HG03196 (cell line): ENCODE results near the gene FRMD4B.

Experiments
- ATAC-seq: cut with Tn5 transposase; IDR thresholded peaks from one replicate; pipeline ENCODE4 v1.9.1; 2021; ENCODE audit not compliant: unreplicated experiment

Gene FRMD4B

DNA sequence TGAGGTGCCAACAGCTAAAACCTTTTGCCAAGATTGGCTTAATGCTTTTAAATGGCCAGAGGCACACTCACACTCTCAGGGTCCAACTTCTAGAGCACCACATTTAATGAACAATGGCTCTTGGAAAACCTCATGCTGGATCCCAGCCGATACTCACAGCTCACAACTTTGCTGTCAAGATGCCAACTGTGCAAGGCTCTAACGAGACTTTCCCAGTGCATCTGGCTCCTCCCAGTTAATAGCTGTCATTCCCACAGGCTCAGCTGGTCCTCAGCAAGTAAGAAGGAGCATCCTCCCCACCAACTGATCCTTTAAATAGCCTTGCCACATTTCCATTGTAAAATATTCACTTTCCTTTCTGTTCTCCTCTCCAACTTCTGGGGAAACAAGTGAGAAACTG lies 20.3 kb upstream of the FRMD4B start:
- ATAC-seq, result no peak

DNA sequence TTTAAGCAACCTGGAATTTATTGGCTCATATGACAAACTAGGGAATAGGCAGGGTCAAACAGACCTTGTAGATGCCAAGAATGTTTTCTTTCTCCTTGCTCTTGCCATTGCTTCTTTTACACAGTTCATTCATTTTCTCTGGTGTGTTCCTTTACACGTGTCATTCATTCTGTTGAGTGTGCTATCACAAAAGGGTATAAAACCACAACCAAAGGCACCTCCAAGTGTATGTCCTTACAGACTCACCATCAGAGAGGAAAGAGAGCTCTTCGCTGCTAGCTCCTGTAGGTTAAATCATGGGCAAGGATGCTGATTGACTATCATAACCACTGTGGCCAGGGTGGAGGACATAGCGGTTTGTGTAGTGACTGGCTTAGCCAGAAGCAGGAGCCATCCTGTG lies 19.2 kb upstream of the FRMD4B start:
- ATAC-seq, result no peak

DNA sequence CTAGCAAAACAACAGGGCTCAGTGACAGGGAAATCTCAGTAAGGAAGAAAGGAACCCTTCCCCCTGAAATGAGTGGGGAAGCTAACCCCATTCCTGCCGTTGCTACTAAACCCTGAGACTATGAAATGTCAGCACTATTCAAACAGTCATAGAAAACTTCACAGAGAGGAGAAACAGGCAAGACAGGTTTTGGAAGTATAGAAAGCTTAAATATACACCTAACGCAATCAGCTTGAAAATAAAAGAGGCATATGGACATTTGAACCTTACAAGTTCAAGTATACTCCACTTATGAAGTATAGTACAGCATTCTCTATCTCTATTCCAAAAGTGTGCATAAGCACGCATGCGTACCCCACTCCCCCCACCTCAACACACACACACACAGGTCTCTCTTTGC lies 17.6 kb upstream of the FRMD4B start:
- no peak for ATAC-seq

DNA sequence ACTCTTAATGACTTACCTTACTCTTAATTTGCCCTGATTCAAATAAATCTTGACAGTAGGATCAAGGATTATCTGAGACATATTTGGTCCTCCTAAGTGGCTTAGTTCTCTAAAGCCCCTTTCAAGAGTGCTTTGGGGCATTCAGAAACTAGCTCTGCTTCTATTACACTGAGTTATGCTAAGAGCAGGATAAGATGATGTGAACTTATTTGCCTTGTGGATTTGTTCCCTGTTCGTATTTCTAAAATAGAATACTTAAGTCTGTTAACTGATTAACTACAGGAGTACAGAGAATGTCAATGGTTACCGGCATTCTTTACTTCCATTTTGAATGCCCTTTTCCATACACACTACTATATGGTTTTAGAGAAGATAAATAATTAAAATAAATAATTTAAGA lies 14.8 kb upstream of the FRMD4B start:
- ATAC-seq, result no peak

DNA sequence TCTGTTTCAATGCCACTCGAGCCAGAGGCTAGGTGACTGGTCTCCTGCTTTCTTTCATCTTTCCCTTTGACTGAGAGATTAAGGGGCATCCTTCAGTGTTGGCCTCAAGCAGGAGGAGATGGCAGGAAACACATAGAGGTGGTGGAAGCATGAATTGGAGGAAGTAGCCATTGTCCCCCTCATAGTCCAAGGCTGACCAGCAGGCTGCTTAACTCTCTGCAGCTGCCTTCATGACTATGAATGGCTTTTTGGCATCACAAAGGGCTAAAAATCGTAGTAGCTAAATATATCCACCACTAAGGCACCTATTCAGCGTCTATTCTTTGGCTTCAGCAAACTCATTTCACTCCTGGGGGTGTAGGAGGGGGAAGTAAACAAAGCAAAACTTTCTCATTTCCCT lies 7.0 kb upstream of the FRMD4B start:
- ATAC-seq, result no peak

DNA sequence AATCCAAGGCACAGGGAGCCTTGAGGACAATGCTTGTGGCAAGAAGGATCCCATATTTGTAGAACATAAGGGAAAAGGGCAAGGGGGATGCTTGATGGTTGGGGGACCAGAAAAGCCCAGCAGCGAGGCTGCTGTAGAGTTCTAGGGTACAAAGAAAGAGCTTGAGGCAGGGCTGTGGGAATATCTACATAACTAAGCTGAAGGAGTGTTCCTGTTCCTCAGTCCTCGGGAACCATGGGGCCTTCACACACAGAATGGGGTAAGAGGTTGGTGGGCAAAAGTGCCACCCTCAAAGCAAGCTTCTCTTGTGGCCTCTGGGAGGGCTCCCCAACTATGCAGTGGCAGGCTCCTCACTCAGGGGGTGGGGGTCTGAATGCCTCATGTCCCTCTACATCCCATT lies 6.5 kb upstream of the FRMD4B start:
- ATAC-seq, result no peak

GRCh38 chr3:69391554-69391953 lies 5.7 kb upstream of the FRMD4B start:
- ATAC-seq, result no peak

- no peak for ATAC-seq
These were observed 4.9 kb upstream of the FRMD4B start for GRCh38 chr3:69390771-69391170.

DNA sequence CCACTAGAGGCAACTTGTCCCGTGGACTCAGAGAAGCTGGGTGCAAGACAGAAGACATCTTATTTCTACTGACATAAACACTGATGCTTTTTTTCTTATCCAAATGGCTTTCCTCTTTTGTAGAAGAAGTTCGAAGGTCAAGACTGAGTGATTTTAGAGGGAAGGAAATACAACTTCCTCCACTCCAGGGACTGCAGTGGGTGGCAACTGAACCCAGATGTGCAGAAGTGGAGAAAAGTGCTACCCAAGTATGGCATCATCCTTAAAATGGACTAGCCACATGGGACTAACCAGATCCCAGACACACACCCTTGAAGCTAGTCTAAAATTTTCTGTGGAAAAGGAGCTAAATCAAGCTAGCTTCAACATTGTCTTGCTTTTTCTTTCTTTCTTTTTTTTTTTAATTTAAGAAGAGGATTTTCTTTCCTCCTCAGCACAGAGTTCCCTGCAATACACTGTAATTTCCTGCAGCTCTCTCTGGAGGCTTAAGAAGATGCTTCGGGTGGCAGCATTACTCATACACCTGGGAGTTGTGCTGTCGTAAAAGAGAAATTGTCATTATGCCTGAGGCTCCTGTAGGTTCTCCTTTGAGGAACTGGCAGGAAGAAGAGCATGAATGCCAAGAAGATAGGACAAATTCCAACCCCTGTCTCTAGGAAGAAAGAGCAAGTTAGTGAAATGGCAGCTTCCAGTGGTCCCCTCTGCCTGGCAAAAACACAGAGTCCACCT lies 3.8 kb upstream of the FRMD4B start:
- ATAC-seq, result no peak

- no peak for ATAC-seq
These were observed 2.4 kb upstream of the FRMD4B start for GRCh38 chr3:69388241-69388640.

DNA sequence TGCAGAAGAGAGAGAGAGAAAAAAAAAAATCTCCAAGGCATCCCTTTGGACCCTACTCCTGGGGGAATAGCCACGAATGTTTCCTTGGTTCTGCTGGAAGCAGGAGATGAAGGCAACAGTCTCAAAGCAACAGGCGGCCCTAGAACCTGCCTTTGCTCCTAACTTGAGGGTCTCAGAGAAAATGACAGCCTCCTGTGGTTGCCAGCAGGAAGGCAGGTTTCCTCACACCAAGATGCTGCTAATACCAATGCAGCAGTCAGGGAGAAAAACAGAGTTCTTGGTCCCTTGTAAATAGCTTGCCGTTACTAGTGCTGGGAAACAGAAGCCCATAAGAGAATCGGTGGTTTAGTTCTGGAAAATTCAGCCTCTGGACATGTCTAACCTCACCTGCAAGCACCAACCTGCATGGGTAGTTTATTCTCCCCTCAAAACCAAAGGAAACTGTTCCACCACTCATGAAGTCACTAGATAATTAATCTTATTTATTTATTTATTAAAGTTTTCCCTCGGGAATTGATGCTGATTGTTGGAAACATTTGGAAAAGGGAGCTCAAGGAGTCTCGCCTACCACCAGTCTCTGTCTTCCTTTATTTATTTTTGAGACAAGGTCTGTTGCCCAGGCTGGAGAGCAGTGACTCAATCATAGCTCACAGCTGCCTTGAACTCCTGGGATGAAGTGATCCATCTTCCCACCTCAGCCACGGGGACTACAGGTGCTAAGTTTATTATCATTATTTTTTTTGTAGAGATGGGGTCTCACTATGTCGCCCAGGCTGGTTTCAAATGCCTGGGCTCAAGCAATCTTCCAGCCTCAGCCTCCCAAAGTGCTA lies 883 bp upstream of the FRMD4B start:
- ATAC-seq, result no peak

DNA sequence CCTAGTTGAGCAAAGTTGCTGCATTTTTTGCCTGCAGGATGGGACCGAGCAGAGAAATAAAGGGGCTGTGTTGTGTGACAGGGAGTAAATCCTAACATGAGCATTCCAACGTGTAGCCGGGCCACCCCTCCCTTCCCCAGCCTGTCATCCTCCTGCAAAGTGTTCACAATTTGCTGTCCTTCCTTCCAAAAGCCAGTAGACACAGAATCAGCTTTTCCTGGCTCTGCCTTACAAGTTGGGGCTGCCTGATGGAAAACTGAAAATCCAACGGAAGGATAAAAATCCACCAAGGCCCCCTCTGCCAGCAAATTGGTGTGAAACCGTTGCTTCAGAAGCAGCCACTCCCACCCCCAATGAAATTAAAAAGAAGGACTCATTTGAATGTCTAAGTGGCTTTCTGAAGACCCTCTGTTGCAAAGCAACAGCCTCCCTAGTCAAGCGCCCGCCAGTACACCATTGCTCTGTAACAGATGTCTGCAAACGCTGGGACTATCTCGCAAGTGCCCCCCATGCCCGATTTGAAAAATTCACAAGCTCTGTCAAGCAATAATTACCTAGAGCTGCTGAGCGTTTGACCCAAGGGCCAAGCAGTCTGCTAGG lies 665 bp downstream of the FRMD4B start:
- ATAC-seq, result no peak

DNA sequence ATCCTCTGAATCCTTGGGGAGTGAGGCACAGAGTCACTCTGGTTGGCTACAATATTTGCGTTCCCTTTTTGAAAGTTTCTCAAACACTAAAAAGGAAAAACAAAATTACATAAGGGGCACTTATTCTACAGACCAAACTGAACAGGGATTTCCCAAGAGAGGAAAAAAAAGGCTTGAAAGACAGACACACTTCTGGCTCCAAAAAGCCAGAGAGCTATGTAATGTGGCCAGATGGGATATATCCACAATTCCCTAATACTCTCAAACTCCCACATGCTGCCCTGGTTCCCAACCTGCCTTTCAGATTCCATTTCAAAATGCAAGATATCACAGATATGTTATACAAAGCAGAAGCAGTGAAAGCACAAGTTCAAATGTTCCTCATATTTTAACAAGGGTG lies 1.6 kb downstream of the FRMD4B start:
- no peak for ATAC-seq

DNA sequence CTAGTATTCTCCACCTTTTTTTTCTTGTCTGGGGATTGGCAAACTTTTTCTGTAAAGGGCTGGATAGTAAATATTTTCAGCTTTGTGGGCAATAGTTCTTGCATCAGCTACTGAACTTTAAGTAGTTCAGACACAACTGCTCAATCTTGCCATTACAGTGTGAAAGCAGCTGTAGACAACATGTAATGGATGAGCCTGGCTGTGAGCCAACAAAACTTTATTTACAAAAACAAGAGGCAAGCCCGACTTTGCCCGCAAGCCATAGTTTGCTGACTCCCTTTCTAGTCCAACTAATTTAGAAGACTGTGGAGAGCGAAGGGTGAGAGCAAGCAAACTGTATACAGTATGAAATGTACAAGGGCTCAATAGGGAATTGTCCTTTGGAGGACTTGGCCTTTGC lies 6.2 kb downstream of the FRMD4B start:
- ATAC-seq, result no peak

GRCh38 chr3:69378112-69378802 lies 7.6 kb downstream of the FRMD4B start:
- no peak for ATAC-seq

DNA sequence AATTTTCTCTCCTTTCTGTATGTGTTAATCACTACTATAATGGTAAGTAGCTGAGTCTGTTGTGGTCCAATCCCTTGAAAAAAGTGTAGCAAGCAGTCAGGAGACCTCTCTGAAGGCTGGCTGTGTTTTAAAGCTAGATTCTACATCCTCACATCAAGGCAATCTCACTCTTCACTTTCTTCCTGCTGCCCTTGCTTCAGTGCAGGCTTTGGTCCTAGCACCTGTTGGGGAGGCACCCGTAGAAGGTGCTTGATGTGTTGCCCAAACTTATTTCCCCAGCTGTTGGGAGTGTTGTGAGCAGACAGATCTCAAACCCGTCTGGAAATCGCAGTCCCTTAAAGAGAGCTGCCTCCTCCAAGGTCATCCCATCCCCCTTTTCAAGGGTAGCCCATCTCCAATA lies 8.6 kb downstream of the FRMD4B start:
- no peak for ATAC-seq

- ATAC-seq, result no peak
These were observed 9.2 kb downstream of the FRMD4B start for GRCh38 chr3:69376731-69377130.

DNA sequence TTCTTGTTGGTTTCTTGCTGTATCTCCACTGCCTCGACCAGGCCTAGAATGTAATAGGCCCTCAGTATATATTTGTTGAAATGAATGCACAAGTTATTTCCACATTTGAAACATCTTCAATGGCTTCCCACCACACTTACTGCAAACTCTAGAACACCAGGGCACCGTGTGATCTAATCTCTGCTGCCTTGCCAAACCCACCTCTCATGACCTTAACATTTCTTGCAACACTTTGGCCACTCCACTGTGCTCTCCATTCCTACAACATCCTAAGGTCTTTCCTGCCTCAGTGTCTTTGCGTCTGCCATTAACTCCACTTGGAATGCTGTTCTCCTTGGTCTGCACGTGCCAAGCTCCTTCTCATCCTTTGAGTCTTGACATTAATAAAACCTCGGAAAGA lies 14.1 kb downstream of the FRMD4B start:
- ATAC-seq, result no peak

GRCh38 chr3:69370901-69371301 lies 15.0 kb downstream of the FRMD4B start:
- ATAC-seq, result no peak

- no peak for ATAC-seq
These were observed 15.6 kb downstream of the FRMD4B start for GRCh38 chr3:69370156-69370883.
